ENCODE results near the gene RIPOR3.
"Not testable (repeated sequence)": the region's sequence is repeated elsewhere in the genome, so short reads cannot be mapped to it uniquely, and the experiment has no call there.

Gene RIPOR3

GRCh38 chr20:50679753-50680104 lies 11.6 kb downstream of the RIPOR3 start:
- no peak for DNase-seq

DNA sequence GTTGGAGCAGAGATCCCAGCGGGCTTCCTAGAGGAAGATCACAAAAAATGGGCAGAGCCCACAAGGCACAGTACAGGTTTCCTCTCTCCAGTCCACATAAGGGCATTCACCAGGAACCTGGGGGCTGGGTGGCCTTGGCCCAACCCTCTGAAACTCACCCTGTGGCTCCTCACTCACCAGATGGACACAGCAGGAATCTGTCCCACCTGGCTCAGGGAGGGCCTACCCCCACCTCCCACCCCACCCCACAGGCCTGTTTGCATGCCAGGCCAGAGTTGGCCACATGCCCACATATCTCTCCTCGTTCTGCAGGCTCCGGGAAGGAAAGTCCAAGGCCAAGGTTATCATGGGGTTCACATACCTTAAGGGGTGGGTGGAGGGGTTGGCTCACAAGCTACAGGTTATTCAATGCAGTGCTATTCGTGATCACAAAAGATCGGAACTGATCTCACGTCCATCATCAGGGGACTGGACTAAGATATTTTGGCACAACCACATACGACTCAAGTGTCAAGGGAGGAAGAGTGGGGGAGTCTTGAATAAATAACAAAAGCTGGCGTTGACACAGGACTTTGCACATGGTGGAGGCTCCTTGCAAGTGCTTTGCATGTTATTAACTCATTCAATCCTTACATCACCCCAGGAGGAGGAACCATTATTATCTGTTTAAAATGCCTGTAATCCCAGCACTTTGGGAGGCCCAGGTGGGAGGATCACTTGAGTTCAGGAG lies 13.0 kb downstream of the RIPOR3 start:
- DNase-seq: no peak

DNA sequence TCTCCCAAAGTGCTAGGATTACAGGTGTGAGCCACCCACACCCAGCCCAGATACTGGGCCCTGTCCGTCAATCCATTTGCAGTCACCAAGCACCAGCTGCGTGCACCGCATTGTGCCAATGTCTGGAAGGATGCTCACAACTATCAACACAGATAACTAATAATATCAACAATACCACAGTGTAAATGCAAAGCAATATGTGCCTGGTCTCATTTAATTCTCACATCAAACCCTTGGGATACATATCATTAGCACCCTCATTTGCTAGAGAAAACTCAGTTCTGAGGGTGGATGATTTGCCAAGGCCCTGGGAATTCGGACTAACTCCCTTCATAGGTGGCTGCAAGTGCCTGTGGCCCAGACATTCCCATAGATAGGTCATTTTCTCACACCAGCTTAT lies 14.5 kb downstream of the RIPOR3 start:
- no peak for DNase-seq

GRCh38 chr20:50676377-50676731 lies 15.0 kb downstream of the RIPOR3 start:
- not testable (repeated sequence) for DNase-seq

DNA sequence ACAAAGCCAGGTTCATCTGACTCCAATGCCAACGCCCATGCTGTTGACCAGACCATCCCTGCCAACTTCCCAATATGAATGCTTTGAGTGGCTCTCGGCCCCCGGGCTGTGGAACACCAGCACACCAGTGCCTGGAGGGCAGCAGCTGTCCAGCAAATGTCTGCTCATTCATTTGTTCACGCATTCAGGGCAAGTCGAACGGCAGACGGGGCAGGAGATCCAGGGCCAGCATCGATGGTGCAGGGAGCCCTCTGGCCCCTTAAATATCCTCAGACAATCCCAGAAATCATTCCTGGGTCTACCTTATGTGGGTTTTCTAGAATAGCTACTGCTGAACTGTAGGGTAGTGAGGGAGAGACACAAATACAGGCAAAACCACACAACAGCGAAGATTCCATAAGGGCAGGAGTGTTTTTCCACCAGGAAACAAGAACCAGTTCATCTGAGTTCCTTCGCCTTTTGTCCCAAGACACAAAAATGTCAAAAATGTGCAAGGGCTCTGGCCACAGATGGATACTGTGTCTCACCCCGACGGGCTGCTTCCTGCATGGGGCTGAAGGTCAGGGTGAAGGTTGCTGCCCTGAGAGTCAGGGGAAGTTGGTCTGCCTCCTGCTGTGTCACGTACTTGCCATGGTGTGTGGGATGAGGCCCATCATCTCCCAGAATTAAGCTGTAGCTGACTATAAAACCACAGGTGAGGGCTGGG lies 15.5 kb downstream of the RIPOR3 start:
- no peak for DNase-seq

- no peak for DNase-seq
Observed at GRCh38 chr20:50674138-50674825, 17.1 kb downstream of the RIPOR3 start.

- DNase-seq: no peak
Observed at GRCh38 chr20:50673466-50674137, 17.7 kb downstream of the RIPOR3 start.

GRCh38 chr20:50673146-50673465 lies 18.2 kb downstream of the RIPOR3 start:
- no peak for DNase-seq

GRCh38 chr20:50672400-50673145 lies 18.8 kb downstream of the RIPOR3 start:
- DNase-seq: no peak

DNA sequence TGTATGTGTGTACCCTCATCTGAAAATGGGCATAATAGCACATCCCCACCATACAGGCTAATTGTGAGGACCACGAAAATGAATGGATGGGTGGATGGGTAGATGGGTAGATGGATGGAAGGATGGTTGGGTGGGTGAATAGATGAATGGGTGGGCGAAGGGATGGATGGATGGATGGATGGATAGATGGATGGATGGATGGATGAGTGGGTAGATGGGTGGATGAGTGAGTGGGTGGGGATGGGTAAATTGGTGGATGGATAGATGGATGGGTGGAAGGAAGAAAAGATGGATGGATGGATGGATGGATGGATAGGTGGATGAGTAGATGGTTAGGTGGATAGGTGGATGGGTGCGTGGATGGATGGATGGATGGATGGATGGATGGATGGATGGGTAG lies 19.7 kb downstream of the RIPOR3 start:
- DNase-seq: no peak

- DNase-seq: not testable (repeated sequence)
Observed at GRCh38 chr20:50671010-50671409, 20.3 kb downstream of the RIPOR3 start.

GRCh38 chr20:50670126-50670862 lies 21.0 kb downstream of the RIPOR3 start:
- no peak for DNase-seq

DNA sequence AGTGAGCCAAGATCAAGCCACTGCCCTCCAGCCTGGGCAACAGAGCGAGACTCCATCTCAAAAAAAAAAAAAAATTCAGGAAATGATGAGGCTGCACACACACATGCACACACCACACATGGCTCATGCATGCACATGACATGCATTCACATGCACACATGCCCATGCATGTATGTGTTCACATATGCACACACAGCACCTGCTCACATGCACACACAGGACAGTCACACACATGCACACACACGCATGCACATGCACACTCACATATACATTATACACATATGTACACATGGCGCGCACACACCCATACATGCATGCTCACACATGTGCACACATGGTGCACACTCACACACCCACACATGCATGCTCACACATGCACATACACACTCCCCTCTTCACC lies 22.5 kb downstream of the RIPOR3 start:
- no peak for DNase-seq

- no peak for DNase-seq
Observed at GRCh38 chr20:50668326-50668725, 23.0 kb downstream of the RIPOR3 start.

DNA sequence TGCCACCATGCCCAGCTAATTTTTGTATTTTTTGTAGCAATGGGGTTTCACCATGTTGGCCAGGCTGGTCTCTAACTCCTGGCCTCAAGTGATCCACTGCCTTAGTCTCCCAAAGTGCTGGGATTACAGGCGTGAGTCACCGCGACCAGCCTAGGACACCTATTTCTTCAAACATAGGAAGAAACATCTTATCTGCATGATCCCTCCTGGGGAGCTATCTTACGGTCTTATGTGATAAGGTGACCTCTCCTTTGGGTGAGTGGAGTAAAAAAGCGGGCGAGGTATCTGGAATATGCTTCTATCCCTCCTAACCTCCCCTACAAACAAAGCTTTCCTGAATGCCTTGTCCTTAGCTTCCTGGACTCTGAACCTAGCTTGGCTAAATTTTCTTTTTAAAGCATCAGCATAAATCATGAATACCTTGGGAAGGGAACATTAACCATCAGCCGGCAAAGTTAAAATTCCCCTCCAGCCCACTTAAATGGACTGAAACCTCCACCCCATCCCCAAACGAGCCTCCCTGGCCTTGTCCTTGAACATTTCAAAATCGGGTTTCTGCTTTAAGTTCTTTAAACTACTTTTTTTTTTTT lies 24.5 kb downstream of the RIPOR3 start:
- no peak for DNase-seq

- DNase-seq: no peak
Observed at GRCh38 chr20:50664254-50664653, 27.1 kb downstream of the RIPOR3 start.

GRCh38 chr20:50663095-50663821 lies 28.1 kb downstream of the RIPOR3 start:
- no peak for DNase-seq

- DNase-seq: no peak
Observed at GRCh38 chr20:50659975-50660670, 31.2 kb downstream of the RIPOR3 start.

DNA sequence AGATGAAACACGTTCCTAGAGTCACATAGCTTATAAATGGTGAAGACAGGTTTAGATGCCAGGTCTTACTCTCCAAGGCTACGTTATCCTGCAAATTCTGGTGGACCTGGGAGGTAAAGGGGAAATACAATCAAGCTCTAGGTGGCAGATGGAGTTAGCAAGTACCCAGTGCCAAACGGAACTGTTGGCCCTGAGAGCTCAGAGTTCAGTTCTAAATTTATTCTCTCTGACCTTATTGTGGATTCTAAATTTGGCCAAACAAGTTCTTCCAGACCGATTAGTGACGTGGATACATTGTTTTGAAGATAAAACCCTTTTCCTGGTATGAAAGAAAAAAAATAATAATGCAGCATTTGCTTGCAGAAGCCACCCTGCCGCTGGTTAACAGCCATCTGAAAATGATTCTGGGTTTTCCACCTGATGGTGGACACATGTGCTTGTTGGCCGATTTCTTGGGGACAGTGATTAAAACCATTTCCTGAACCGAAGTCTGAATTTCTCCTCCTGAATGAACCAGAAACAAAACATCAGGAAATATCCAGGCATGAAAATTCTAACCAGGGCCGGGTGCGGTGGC lies 32.5 kb downstream of the RIPOR3 start:
- DNase-seq: no peak

DNA sequence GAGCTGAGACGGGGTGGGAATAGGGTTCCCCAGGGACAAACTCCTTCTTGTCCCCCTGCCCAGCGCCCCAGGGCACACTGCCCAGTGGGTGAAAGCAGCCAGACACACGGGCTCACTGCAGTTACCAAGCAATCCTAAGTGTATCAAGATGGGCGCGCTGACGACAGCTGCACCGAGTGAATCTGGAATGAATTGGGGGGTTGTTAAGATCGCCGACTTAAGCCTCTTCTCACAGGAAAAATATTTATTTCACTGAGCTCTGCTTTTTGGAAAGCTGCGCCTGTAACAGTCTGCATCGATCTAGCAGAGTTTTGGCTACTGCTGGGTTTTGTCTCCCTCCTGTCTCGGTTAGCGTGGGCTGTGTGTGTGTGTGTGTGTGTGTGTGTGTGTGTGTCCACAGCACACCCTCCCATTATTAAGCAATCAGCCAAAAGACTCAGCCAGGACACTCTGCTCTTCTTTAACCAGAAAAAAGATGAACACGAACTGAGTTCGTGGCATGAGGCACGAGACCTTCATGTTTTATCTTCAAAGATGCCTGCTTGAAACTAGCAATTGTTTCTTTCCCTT lies 35.9 kb downstream of the RIPOR3 start:
- DNase-seq: no peak
